GM12891 (cell line): Measurements from ENCODE around the gene IZUMO1. TPM values are rescaled to one million over a fixed set of nuclear protein-coding genes. Genes with fewer than 3 reads are reported as not detected.
"Not testable (repeated sequence)": the region's sequence is repeated elsewhere in the genome, so short reads cannot be mapped to it uniquely, and the experiment has no call there.

ENCODE experiments used
- DNase-seq: peaks from one replicate; pipeline ENCODE4 v3.0.0; 2011; ENCODE audit warnings: low spot score; ENCODE audit not compliant: insufficient read length
- FAIRE-seq: peaks from 2 replicates; lab custom pipeline; 2011; peaks lifted over from hg19 to GRCh38; lab: Jason Lieb, UNC
- PAX5 ChIP-seq: IDR thresholded peaks from 2 replicates; pipeline ENCODE4 v1.6.1; 2011; ENCODE audit warnings: low read length, moderate library complexity, mild to moderate bottlenecking; ENCODE audit not compliant: insufficient read depth, severe bottlenecking
- POLR2A ChIP-seq: IDR thresholded peaks from 2 replicates; pipeline ENCODE4 v1.6.1; 2011; ENCODE audit warnings: low read depth, low read length, control low read depth
- POLR2AphosphoS5 ChIP-seq: IDR thresholded peaks from 2 replicates; pipeline ENCODE4 v1.6.1; 2011; ENCODE audit warnings: low read depth, low read length, control low read depth
- POU2F2 ChIP-seq: IDR thresholded peaks from 2 replicates; pipeline ENCODE4 v1.6.1; 2011; ENCODE audit warnings: low read depth, mild to moderate bottlenecking, control low read depth, low read length, moderate library complexity
- SPI1 ChIP-seq: IDR thresholded peaks from 2 replicates; pipeline ENCODE4 v1.6.1; 2011; ENCODE audit warnings: low read depth, low read length, control low read depth
- TAF1 ChIP-seq: IDR thresholded peaks from 2 replicates; pipeline ENCODE4 v1.6.1; 2011; ENCODE audit warnings: low read depth, low read length, control low read depth
- polyA plus RNA-seq: library from polyadenylated mRNA; unstranded; fragments of >200 nt; gene quantifications from one replicate; pipeline ENCODE4 v1.2.1, GENCODE V29; 2012; ENCODE audit warnings: low read depth, missing spikeins, inconsistent platforms; ENCODE audit not compliant: missing spikeins

Gene IZUMO1
- polyA plus RNA-seq: not detected

GRCh38 chr19:48746738-48747575, at the start of gene IZUMO1:
IZUMO1 (minus strand) TSS chr19:48746909; CDS start chr19:48745859, 1,050 bp downstream.
- DNase-seq (no peak), FAIRE-seq (no peak)
- TF ChIP-seq POLR2AphosphoS5 (no peak), TAF1 (no peak), PAX5 (no peak)

- DNase-seq (no peak), FAIRE-seq (no peak)
- TF ChIP-seq PAX5 (no peak), POLR2AphosphoS5 (no peak)
These were observed 49.0 kb upstream of the IZUMO1 start for GRCh38 chr19:48795685-48796070.

GRCh38 chr19:48795055-48795684, 48.5 kb upstream of the IZUMO1 start:
- DNase-seq (peak; percentile 90), FAIRE-seq (peak; percentile 99)
- TF ChIP-seq TAF1: no peak
- peak; percentile 46; the same call in 1 of the 2 replicates for TF ChIP-seq POU2F2
- no peak for TF ChIP-seq POLR2AphosphoS5
- TF ChIP-seq PAX5: peak; percentile 37
- no peak for TF ChIP-seq POLR2A
- no peak for TF ChIP-seq SPI1

GRCh38 chr19:48794291-48794690, 47.6 kb upstream of the IZUMO1 start:
- TF ChIP-seq SPI1: no peak
- no peak for TF ChIP-seq POLR2AphosphoS5
- TF ChIP-seq TAF1: no peak
- no peak for TF ChIP-seq POLR2A
- TF ChIP-seq POU2F2: no peak
- no peak for TF ChIP-seq PAX5
- FAIRE-seq (no peak), DNase-seq (no peak)

GRCh38 chr19:48793271-48793670, 46.6 kb upstream of the IZUMO1 start:
- no peak for TF ChIP-seq TAF1
- DNase-seq (no peak), FAIRE-seq (no peak)

- DNase-seq, FAIRE-seq: not testable (repeated sequence)
These were observed 40.6 kb upstream of the IZUMO1 start for GRCh38 chr19:48787331-48787730.

GRCh38 chr19:48786422-48786821, 39.7 kb upstream of the IZUMO1 start:
- not testable (repeated sequence) for FAIRE-seq, DNase-seq

GRCh38 chr19:48784527-48784926, 37.8 kb upstream of the IZUMO1 start:
- DNase-seq (no peak), FAIRE-seq (no peak)
- TF ChIP-seq TAF1 (no peak), PAX5 (no peak), POLR2AphosphoS5 (no peak), POU2F2 (no peak), SPI1 (no peak), POLR2A (no peak)

- FAIRE-seq (peak; percentile 23), DNase-seq (no peak)
- TF ChIP-seq POLR2AphosphoS5 (no peak), SPI1 (peak; percentile 50), TAF1 (no peak), POU2F2 (no peak), PAX5 (no peak), POLR2A (no peak)
These were observed 34.1 kb upstream of the IZUMO1 start for GRCh38 chr19:48780631-48781391.

- no peak for FAIRE-seq
- TF ChIP-seq PAX5 (no peak), TAF1 (no peak)
- DNase-seq: no peak
These were observed 32.9 kb upstream of the IZUMO1 start for GRCh38 chr19:48779636-48780035.

- no peak for DNase-seq
- no peak for FAIRE-seq
- TF ChIP-seq POLR2A: no peak
- TF ChIP-seq SPI1: no peak
- no peak for TF ChIP-seq PAX5
- TF ChIP-seq POLR2AphosphoS5: no peak
- TF ChIP-seq POU2F2: no peak
- TF ChIP-seq TAF1: no peak
These were observed 31.0 kb upstream of the IZUMO1 start for GRCh38 chr19:48777720-48778119.
